WERI-Rb-1 (cell line): ENCODE measurements around the gene SLC16A4.

Experiments used
- DNase-seq: peaks from one replicate; pipeline ENCODE4 v3.0.0-alpha.2; 2020
- H3K27ac ChIP-seq: fragments of 250-450 bp; sonication (Bioruptor Pico); 2 replicates; pipeline ENCODE4 v1.5.1; 2020; ENCODE audit warnings: mild to moderate bottlenecking, moderate library complexity
- H3K27me3 ChIP-seq: fragments of 250-450 bp; sonication (Bioruptor Pico); 2 replicates; pipeline ENCODE4 v1.5.1; 2021; ENCODE audit warnings: mild to moderate bottlenecking, low read depth, moderate library complexity; ENCODE audit not compliant: insufficient read depth, severe bottlenecking
- H3K36me3 ChIP-seq: fragments of 250-450 bp; sonication (Bioruptor Pico); 2 replicates; pipeline ENCODE4 v1.5.1; 2020; ENCODE audit warnings: mild to moderate bottlenecking, moderate library complexity
- H3K4me3 ChIP-seq: 2 replicates; pipeline ENCODE4 v1.5.1; 2011; ENCODE audit warnings: low read depth, mild to moderate bottlenecking, control low read depth, low read length
- H3K9me3 ChIP-seq: fragments of 250-450 bp; sonication (Bioruptor Pico); 2 replicates; pipeline ENCODE4 v1.5.1; 2021; ENCODE audit warnings: mild to moderate bottlenecking, moderate library complexity; ENCODE audit not compliant: severe bottlenecking
- CTCF ChIP-seq: IDR thresholded peaks from 2 replicates; pipeline ENCODE4 v1.5.1; 2011; ENCODE audit warnings: low read depth, mild to moderate bottlenecking, control low read depth, inconsistent platforms, low read length

SLC16A4 gene

GRCh38 chr1:110321846-110322245, 69.0 kb downstream of the SLC16A4 start:
- no peaks in the 10 kb centered on the region for H3K9me3 ChIP-seq
- no peaks in the 10 kb centered on the region for H3K27me3 ChIP-seq
- H3K4me3 ChIP-seq: no peak overlapping the region
- no peak for TF ChIP-seq CTCF
- H3K27ac ChIP-seq: no peak overlapping the region
- no peaks in the 10 kb centered on the region for H3K36me3 ChIP-seq
- no peak for DNase-seq

GRCh38 chr1:110321045-110321444, 69.8 kb downstream of the SLC16A4 start:
- Histone ChIP-seq H3K9me3 (no peaks in the 10 kb centered on the region), H3K4me3 (no peak overlapping the region), H3K27ac (no peak overlapping the region), H3K27me3 (no peaks in the 10 kb centered on the region), H3K36me3 (no peaks in the 10 kb centered on the region)
- TF ChIP-seq CTCF: no peak
- no peak for DNase-seq

GRCh38 chr1:110320168-110320518, 70.7 kb downstream of the SLC16A4 start:
- Histone ChIP-seq H3K27me3 (no peaks in the 10 kb centered on the region), H3K27ac (no peak overlapping the region), H3K4me3 (no peak overlapping the region), H3K36me3 (no peaks in the 10 kb centered on the region), H3K9me3 (no peaks in the 10 kb centered on the region)
- no peak for TF ChIP-seq CTCF
- DNase-seq: no peak

- no peak overlapping the region for H3K4me3 ChIP-seq
- H3K27ac ChIP-seq: no peak overlapping the region
- no peak for TF ChIP-seq CTCF
- no peaks in the 10 kb centered on the region for H3K36me3 ChIP-seq
- DNase-seq: no peak
- H3K27me3 ChIP-seq: no peaks in the 10 kb centered on the region
- no peaks in the 10 kb centered on the region for H3K9me3 ChIP-seq
Observed at GRCh38 chr1:110319332-110320167, 71.3 kb downstream of the SLC16A4 start.

- DNase-seq: no peak
- Histone ChIP-seq H3K27ac (no peak overlapping the region), H3K36me3 (no peaks in the 10 kb centered on the region), H3K4me3 (no peak overlapping the region), H3K27me3 (no peaks in the 10 kb centered on the region), H3K9me3 (no peaks in the 10 kb centered on the region)
- no peak for TF ChIP-seq CTCF
Observed at GRCh38 chr1:110318046-110318445, 72.8 kb downstream of the SLC16A4 start.

- H3K36me3 ChIP-seq: no peaks in the 10 kb centered on the region
- no peak for TF ChIP-seq CTCF
- no peaks in the 10 kb centered on the region for H3K9me3 ChIP-seq
- H3K27ac ChIP-seq: no peak overlapping the region
- no peak overlapping the region for H3K4me3 ChIP-seq
- no peak for DNase-seq
- no peaks in the 10 kb centered on the region for H3K27me3 ChIP-seq
Observed at GRCh38 chr1:110316735-110317134, 74.1 kb downstream of the SLC16A4 start.
